H1 (cell line): Measurements from ENCODE around the gene TIFAB.

Source experiments
- BCL11A ChIP-seq, 2 experiments: IDR thresholded peaks; one replicate each; pipeline ENCODE4 v1.6.1; 2011; ENCODE audit warnings: low read depth in 2 of 2, low read length in 2 of 2, mild to moderate bottlenecking in 2 of 2
- CBX5 ChIP-seq: fragments of 300-800, 300-1000 bp; sonication (generic); IDR thresholded peaks from 2 replicates; pipeline ENCODE4 v1.7.1; 2016; ENCODE audit warnings: antibody characterized with exemption, low read length, low read depth
- CTCF ChIP-seq, 3 experiments: IDR thresholded peaks; 1 replicate in 2 of 3; 2 replicates in 1 of 3; pipeline versions ENCODE4 v1.5.1 to v1.6.1; 2011; ENCODE audit warnings: low read length in 3 of 3, mild to moderate bottlenecking in 3 of 3, inconsistent platforms in 2 of 3, low read depth in 1 of 3, moderate library complexity in 1 of 3; ENCODE audit not compliant: insufficient read depth in 1 of 3; ENCODE audit errors: control extremely low read depth in 1 of 3
- EZH2 ChIP-seq: fragments of 200-600 bp; sonication (generic); IDR thresholded peaks from 2 replicates; pipeline ENCODE4 v1.7.1; 2012; ENCODE audit warnings: low read depth, mild to moderate bottlenecking, moderate library complexity, low read length, inconsistent platforms; ENCODE audit not compliant: severe bottlenecking
- GABPA ChIP-seq: IDR thresholded peaks from 2 replicates; pipeline ENCODE4 v1.6.1; 2011; ENCODE audit warnings: mild to moderate bottlenecking, low read length, moderate library complexity, borderline replicate concordance; ENCODE audit not compliant: insufficient read depth
- GTF2F1 ChIP-seq: IDR thresholded peaks from 2 replicates; pipeline ENCODE4 v1.6.1; 2012; ENCODE audit warnings: low read depth, low read length, improper control_type of control experiment, borderline replicate concordance
- KDM1A ChIP-seq: fragments of 200-600, 300-600 bp; sonication (generic); IDR thresholded peaks from 2 replicates; pipeline ENCODE4 v1.7.1; 2016; ENCODE audit warnings: mild to moderate bottlenecking, low read length, borderline replicate concordance
- POLR2A ChIP-seq, 2 experiments: IDR thresholded peaks; 1 replicate in 1 of 2; 2 replicates in 1 of 2; pipeline ENCODE4 v1.6.1; 2011; ENCODE audit warnings: low read depth in 2 of 2, low read length in 2 of 2, mild to moderate bottlenecking in 2 of 2; ENCODE audit errors: control extremely low read depth in 1 of 2
- POLR2AphosphoS5 ChIP-seq: IDR thresholded peaks from 2 replicates; pipeline ENCODE4 v1.6.1; 2011; ENCODE audit warnings: low read depth, low read length
- RNF2 ChIP-seq: fragments of 200-900, 300-1000 bp; sonication (generic); IDR thresholded peaks from 2 replicates; pipeline ENCODE4 v1.7.1; 2016; ENCODE audit warnings: borderline replicate concordance, low read depth, mild to moderate bottlenecking, antibody characterized with exemption, low read length; ENCODE audit not compliant: poor library complexity, severe bottlenecking; ENCODE audit errors: missing control alignments
- SUZ12 ChIP-seq: fragments of 200-600 bp; sonication (generic); IDR thresholded peaks from 2 replicates; pipeline ENCODE4 v1.6.1; 2012; ENCODE audit warnings: mild to moderate bottlenecking, inconsistent platforms, low read length, moderate library complexity, mixed read lengths
- USF2 ChIP-seq: IDR thresholded peaks from 2 replicates; pipeline ENCODE4 v1.6.1; 2011; ENCODE audit warnings: low read length, improper control_type of control experiment
- ZNF274 ChIP-seq: IDR thresholded peaks from 2 replicates; pipeline ENCODE4 v1.7.0; 2012; ENCODE audit warnings: low read length, borderline replicate concordance; ENCODE audit errors: extremely low read depth

- TF ChIP-seq CTCF (IDR thresholded peaks at IDR 0.05; ENCODE audit: control extremely low read depth in 1 of 3, insufficient read depth in 1 of 3, low read depth in 1 of 3, low read length in 3 of 3) (no peak), ZNF274 (no peak), POLR2A (IDR thresholded peaks at IDR 0.05; ENCODE audit: control extremely low read depth in 1 of 2, low read depth in 2 of 2, low read length in 2 of 2) (no peak), GTF2F1 (no peak), POLR2AphosphoS5 (no peak), CBX5 (no peak), EZH2 (no peak), KDM1A (no peak), BCL11A (IDR thresholded peaks at IDR 0.05; ENCODE audit: low read depth in 2 of 2, low read length in 2 of 2) (no peak), GABPA (no peak), RNF2 (no peak), SUZ12 (no peak), USF2 (no peak)
Observed at GRCh38 chr5:135455876-135456237, 3.7 kb upstream of the TIFAB start.
